Jurkat, Clone E6-1 (cell line): ENCODE results near the gene RELA. TPM values are rescaled to one million over a fixed set of nuclear protein-coding genes. Genes with fewer than 3 reads are reported as not detected.
"Not testable (repeated sequence)": the region's sequence is repeated elsewhere in the genome, so short reads cannot be mapped to it uniquely, and the experiment has no call there.

Source experiments
- DNase-seq: peaks from one replicate; pipeline ENCODE4 v3.0.0-alpha.2; 2011; ENCODE audit warnings: low read depth, low spot score
- H3K4me3 ChIP-seq: 2 replicates; pipeline ENCODE4 v1.5.1; 2011; ENCODE audit warnings: mild to moderate bottlenecking, low read length, control low read depth, moderate library complexity
- polyA plus RNA-seq: library from polyadenylated mRNA; unstranded; fragments of >200 nt; gene quantifications from one replicate; pipeline ENCODE4 v1.2.1, GENCODE V29; 2012; ENCODE audit warnings: missing spikeins; ENCODE audit not compliant: insufficient read length, insufficient read depth

The RELA gene
- 56.4 TPM for polyA plus RNA-seq

- peak; percentile 69 for DNase-seq
- peak within 1 kb of the TSS; percentile 97 for H3K4me3 ChIP-seq
These were observed at the start of gene RELA for GRCh38 chr11:65662799-65663638. TSS of gene RELA (minus strand) at chr11:65662916. CDS start at chr11:65662832, 84 bp downstream.

DNA sequence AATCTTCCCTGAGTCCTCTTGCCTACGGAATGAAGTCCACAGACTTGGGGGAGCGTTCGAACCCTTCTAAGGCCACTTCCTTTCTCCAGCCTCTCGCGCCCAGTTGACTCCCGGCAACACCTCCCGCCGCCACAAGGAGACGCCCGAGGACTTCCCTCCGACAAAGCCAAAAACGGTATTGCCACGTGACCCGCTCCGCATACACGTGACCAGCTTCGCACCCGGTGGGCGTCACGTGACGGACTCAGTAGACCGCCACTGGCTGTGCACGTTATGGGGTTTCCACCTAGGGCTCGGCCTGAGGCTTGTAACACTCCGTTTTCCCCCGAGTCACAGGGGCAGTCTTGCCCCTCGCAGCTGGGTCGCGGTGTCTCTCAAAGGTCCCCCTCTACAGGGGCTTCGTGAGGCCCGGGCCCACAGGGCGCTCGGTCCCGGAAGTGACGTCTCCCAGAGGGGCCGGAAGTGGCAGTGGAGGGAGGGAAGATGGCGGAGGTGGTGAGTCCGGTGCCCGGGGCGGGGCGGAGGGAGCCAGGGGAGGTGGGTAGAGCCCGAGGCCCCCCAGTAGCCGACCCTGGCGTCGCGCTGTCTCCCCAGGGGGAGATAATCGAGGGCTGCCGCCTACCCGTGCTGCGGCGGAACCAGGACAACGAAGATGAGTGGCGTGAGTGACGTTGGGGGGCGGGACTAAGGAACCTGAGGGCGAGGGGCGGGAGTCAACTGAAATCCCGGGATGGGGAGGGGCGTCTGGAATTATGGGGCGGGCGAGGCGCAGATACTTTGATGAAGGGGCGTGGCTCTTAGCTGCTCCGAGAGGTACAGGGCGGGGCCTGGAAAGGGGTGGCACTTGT is 49.3 kb upstream of the RELA start, which contains the start of gene KAT5:
Gene KAT5 (plus strand): TSS at position 468 of the 848 bp plus-strand sequence. CDS start 16 bp downstream, at position 484.
- peak; percentile 97 for DNase-seq
- peak within 1 kb of the TSS; percentile 75 for H3K4me3 ChIP-seq

- no peak for DNase-seq
- H3K4me3 ChIP-seq = no peak overlapping the region
These were observed 47.7 kb upstream of the RELA start for GRCh38 chr11:65710421-65710820.

GRCh38 chr11:65709661-65710060 is 46.9 kb upstream of the RELA start:
- DNase-seq = no peak
- H3K4me3 ChIP-seq = no peak overlapping the region

DNA sequence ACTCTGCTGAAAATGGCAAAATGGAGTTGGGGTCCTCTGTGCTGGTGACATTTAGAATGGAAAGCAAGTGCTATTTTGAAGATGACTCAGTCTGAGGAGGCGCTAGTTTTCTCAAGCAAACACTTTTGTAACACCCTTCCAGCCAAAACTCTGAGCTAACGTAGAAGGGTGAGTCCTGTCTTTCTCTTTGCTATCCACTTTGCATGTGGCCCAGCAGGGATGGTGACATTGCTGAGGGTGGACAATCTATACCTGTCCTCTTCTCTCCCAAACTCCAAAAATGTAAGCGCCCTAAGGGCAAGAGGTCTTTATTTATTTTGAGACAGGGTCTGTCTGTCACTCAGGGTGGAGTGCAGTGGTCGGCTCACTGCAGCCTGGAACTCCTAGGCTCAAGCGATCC is 45.7 kb upstream of the RELA start:
- DNase-seq = no peak

GRCh38 chr11:65707002-65707401 is 44.3 kb upstream of the RELA start:
- not testable (repeated sequence) for H3K4me3 ChIP-seq

More for the DNA sequence above, 45.7 kb upstream of the RELA start:
- H3K4me3 ChIP-seq = no peak overlapping the region

DNA sequence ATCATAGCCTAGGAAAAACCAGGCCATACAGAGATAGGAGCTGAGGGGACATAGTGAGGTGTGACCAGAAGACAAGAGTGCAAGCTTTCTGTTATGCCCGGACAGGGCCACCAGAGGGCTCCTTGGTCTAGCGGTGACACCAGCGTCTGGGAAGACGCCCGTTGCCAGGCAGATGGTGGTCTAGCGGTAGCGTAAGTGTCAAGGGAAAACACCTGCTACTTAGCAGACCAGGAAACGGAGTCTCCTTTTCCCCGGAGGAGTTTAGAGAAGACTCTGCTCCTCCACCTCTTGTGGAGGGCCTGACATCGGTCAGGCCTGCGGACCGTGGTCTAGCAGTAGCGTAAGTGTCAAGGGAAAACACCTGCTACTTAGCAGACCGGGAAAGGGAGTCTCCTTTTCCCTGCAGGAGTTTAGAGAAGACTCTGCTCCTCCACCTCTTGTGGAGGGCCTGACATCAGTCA is 43.6 kb upstream of the RELA start:
- peak; percentile 73 for DNase-seq
- peak overlapping the region; percentile 18; the same call in 1 of the 2 replicates for H3K4me3 ChIP-seq

More at GRCh38 chr11:65707002-65707401, 44.3 kb upstream of the RELA start:
- not testable (repeated sequence) for DNase-seq

GRCh38 chr11:65703846-65704245 is 41.1 kb upstream of the RELA start:
- DNase-seq = no peak
- H3K4me3 ChIP-seq = no peak overlapping the region

DNA sequence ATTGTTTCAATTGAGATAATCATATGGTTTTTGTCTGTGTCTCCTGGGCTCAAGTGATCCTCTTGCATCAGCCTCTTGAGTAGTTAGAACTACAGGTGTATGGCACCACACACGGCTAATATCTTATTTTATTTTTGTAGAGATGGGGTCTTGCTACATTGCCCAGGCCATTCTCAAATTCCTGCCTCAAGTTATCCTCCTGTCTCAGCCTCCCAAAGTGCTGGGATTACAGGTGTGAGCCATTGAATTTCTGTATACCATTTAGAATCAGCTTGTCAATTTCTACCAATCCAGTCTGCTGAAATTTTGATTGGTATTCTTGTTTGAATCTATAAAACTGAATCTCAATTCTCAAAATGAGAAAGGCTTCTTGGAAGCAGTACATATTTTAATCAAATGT is 39.0 kb upstream of the RELA start:
- no peak for DNase-seq
- H3K4me3 ChIP-seq = no peak overlapping the region

GRCh38 chr11:65700399-65700798 is 37.7 kb upstream of the RELA start:
- no peak for DNase-seq
- H3K4me3 ChIP-seq = no peak overlapping the region

DNA sequence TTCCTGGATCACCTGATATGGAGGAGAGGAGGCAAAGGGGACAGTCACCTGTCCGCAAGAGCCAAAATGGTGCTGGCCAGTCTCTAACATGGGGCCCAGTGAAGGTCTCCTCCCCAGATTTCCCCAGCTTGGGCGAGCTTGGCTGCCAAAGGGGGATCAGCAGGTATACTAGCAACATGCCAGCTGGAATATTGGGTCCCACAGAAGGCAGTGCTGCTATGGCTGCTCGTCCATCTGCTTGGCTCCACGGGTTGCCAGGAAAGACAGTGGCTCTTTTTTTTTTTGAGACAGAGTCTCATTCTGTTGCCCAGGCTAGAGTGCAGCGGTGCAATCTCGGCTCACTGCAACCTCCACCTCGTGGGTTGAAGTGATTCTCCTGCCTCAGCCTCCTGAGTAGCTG is 36.6 kb upstream of the RELA start:
- H3K4me3 ChIP-seq = no peak overlapping the region
- DNase-seq = no peak

GRCh38 chr11:65698205-65698604 is 35.5 kb upstream of the RELA start:
- no peak for DNase-seq
- no peak overlapping the region for H3K4me3 ChIP-seq

DNA sequence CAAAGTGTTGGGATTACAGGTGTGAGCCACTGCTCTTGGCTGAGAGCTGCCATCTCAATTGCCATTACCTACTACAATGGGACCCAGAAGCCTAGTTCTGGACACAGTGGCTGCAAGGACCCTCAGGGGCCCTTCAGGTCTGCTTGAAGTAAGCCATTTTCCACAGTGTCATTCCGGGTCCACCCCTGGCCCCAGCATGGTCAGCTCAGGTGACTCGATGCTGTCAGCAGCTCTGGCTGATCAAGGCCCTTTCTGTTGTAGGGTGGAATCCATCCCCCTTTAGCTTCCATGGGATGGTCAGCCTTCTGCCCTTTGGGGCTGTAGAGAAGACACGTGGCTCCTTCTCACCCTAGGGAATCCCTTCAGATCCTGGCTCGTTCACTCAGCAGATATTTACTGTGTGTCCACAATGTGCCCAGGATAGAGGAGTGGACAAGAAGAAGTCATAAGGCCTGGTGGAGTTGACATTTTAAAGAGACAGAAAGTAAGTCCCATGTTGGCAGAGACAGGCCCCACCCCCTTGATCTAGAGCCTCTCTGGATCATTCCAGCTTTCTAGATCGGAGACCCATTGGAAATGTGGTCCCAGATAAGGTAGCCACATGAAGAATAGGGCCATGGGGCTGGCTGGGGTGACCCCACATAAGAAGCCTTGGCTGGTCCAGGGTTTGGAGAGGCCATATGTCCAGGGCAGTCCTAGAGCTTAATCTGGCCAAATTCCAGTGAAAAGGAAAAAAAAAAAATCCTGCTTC is 34.3 kb upstream of the RELA start:
- no peak for DNase-seq
- H3K4me3 ChIP-seq = no peak overlapping the region

- DNase-seq = no peak
- H3K4me3 ChIP-seq = no peak overlapping the region
These were observed 32.9 kb upstream of the RELA start for GRCh38 chr11:65695459-65696241.

- no peak overlapping the region for H3K4me3 ChIP-seq
- DNase-seq = no peak
These were observed 29.7 kb upstream of the RELA start for GRCh38 chr11:65692367-65692766.

DNA sequence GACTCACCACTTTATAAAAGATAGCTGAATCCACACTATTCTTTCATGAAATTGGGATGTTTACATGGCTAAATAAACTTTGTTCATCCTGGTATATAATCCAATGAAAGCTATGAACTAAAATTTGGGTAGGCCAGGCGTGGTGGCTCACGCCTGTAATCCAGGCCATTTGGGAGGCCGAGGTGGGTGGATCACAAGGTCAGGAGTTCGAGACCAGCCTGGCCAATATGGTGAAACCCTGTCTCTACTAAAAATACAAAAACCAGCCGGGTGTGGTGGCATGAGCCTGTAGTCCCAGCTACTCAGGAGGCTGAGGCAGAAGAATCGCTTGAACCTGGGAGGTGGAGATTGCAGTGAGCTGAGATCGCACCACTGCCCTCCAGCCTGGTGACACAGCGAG is 29.1 kb upstream of the RELA start:
- not testable (repeated sequence) for H3K4me3 ChIP-seq, DNase-seq

DNA sequence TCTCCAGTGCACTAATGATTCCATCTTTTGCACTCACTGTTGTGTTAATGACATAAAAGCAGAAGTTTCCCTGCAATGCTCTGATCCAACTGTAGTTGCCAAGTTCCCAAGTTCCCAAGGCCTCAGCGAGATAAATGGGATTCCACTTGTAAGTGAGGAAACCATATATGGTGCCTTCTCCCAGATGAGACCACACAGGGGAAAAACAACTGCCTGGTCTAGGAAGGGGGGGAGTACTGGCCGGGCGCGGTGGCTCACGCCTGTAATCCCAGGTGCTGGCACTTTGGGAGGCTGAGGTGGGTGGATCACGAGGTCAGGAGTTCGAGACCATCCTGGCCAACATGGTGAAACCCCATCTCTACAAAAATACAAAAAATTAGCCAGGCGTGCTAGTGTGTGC is 23.3 kb upstream of the RELA start:
- no peak overlapping the region for H3K4me3 ChIP-seq
- no peak for DNase-seq

DNA sequence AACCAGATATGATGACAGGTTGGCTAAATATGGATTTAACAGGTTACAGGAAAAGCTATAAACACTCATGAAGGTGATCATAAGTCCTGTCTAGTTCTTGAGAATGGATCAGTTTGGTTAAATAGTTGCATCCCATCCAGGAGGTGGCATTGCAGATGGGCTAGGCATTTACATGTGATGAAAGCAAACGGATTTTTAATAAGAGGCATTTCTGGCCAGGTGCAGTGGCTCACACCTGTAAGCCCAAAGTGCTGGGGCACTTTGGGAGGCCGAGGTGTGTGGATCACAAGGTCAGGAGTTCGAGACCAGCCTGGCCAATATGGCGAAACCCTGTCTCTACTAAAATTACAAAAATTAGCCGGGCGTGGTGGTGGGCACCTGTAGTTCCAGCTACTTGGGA is 20.8 kb upstream of the RELA start:
- not testable (repeated sequence) for DNase-seq, H3K4me3 ChIP-seq
